Stimulated activated CD4-positive, alpha-beta T cell treated with anti-CD3 and anti-CD28 coated beads, Interleukin-2, amount 100 ng/mL, for 4 hours (primary cell): Measurements from ENCODE around the gene PAPSS2.

ENCODE experiments used
- DNase-seq: peaks from one replicate; pipeline ENCODE4 v3.0.0-alpha.2; 2020; ENCODE audit warnings: low read depth

PAPSS2 gene

GRCh38 chr10:87790185-87790584, 130.5 kb downstream of the PAPSS2 start:
- DNase-seq, result no peak

GRCh38 chr10:87794285-87794684, 134.6 kb downstream of the PAPSS2 start:
- no peak for DNase-seq
